HG03064 (cell line): ENCODE measurements around the gene PEX5.
"Not testable (repeated sequence)": the region's sequence is repeated elsewhere in the genome, so short reads cannot be mapped to it uniquely, and the experiment has no call there.

ENCODE experiments used
- ATAC-seq: cut with Tn5 transposase; IDR thresholded peaks from one replicate; pipeline ENCODE4 v1.9.1; 2021; ENCODE audit warnings: low read depth; ENCODE audit not compliant: unreplicated experiment

PEX5 gene

GRCh38 chr12:7209958-7210357 is 20.5 kb downstream of the PEX5 start:
- no peak for ATAC-seq

- no peak for ATAC-seq
Observed at GRCh38 chr12:7210642-7211151, 21.2 kb downstream of the PEX5 start.

DNA sequence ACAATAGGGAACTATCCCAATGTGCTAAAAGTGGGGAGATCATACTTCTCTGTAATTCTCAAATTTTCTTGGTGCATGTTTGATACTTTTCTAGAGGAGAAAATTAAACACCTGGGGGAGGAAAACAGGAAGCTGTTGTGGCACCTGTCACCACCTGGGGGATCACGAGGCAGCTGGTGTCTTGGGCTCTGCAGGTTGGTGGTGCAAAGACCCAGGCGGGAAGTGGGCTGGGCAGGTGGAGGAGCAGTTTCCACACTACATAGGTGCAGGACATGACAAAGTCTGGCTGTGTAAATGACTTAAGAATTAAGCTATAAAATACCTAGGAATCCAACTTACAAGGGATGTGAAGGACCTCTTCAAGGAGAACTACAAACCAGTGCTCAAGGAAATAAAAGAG is 23.2 kb downstream of the PEX5 start:
- ATAC-seq, result no peak

DNA sequence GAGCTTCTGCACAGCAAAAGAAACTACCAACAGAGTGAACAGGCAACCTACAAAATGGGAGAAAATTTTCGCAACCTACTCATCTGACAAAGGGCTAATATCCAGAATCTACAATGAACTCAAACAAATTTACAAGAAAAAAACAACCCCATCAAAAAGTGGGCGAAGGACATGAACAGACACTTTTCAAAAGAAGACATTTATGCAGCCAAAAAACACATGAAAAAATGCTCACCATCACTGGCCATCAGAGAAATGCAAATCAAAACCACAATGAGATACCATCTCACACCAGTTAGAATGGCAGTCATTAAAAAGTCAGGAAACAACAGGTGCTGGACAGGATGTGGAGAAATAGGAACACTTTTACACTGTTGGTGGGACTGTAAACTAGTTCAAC is 24.3 kb downstream of the PEX5 start:
- ATAC-seq, result not testable (repeated sequence)

- ATAC-seq, result no peak
Observed at GRCh38 chr12:7217475-7218069, 28.1 kb downstream of the PEX5 start.

DNA sequence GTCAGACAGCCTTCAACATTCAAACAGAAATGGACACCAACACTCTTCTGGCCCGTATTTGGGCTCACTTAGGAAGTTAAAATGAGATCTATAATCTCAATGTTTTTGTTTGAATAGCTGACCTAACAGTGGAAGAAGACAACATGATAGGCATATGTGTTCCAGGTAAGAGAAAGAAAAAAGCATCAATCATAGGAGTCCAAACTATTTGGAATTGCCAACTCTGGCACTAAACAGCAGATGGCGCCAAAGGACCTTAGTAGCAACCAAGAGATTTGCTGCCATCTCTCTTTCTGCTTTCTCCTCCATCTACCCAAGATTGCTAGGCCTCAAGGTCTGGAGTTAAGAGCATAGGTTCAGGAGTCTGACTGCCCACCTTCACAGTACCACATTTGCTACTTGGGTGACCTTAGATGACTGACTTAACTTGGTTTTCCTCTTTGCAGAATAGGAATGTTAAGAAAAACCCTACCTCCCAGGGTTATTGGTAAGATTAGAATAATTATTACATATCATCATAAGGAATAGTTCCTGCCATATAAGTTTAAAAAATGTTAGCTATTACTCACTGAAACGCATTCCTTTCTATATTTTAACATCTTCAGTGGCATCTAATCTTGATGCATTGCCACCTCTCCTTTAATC is 30.2 kb downstream of the PEX5 start:
- no peak for ATAC-seq

DNA sequence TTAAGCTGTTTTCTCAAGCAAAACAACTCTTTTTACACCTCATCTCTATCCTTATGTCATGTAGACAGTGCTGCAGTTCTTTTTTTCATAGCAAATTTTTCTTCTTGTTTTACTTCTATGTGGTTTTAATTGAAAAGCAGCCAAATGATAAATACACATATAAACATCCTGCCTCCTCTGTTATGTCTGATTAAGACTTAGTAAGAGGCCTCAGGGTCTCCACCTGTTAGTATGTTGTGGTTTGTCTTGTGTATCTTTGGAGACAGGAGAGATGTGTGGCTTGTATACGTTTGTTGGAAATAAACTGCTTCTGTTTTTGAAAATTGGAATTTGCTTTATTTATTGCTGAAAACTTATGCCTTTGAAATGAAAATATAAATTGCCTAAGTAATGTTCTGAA is 32.0 kb downstream of the PEX5 start:
- ATAC-seq, result no peak

DNA sequence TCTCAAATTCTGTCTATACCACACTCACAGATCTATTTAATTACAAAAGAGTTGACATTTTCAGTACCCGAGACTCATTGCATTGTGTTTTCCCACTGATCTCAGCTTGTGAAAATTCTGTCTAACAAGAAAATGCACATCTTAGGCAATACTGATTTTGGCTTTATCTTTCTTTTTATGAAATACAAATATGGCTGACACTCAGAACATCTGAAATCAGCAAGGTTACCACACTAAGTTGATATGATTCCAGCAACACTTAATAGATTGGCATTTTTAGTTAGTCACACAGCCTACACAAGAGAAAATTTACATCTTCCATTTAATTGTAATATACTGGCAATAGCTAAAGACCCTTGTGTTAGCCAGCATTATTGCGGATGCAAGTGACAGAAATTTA is 40.3 kb downstream of the PEX5 start:
- no peak for ATAC-seq

GRCh38 chr12:7241404-7242005 is 52.0 kb downstream of the PEX5 start:
- ATAC-seq, result no peak

DNA sequence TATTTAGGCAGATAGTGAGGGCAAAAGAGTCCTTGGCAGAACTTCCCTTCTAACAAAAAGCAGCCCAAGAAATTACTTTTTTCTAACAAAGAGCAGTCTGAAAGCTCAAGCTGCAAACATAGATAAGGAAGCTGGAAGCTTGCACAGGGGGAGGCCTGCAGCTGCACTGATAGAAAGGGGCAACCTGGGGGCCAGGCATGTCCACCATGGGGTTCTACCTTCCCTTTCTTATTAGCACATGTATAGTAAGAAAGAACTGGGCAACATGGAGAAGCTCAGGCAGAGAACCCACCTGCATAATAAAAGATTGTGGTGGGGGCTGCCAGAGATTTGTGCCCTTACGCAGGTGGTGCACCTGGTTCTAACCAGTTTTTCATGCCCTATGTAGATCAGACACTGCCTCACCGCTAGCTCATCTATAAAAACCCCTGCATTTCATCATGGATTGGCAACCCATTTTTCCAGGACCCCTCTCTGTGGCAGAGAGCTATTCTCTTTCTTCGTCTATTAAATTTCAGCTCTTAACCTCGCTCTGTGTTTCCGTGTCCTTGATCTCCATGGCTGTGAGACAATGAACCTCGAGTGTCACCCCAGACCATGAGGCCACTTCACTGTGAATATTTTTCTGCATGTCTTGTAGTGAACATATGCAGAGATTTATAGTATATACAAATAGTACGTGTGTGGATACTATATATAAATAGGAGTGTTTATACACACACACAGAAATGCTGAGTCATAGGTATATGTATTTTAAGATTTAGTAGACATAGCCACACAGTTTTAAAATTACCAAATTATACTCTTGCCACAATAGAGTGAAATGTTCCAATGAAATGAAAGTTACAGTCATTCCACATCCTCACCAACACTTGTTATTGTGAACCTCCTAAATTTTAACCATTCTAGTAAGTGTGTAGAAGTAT is 53.0 kb downstream of the PEX5 start:
- ATAC-seq, result no peak

GRCh38 chr12:7251328-7251996 is 62.0 kb downstream of the PEX5 start:
- ATAC-seq, result not testable (repeated sequence)

DNA sequence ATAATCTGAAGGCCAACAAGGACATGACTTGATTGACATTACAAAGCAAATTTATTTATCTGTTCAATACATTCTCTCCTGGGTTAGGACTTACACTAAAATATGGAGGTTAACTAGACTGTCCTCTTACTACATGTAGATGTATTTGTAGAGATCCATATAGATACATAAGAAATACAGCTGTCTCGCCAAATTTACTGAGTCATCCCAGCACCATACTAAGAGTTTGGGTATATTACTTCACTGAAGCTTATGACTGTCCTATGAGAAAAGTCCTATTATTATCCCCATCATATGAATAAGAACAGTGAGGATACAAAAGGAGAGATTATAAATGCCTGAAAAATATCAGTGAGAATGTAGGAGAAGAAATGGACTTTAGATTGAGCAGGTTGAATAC is 69.6 kb downstream of the PEX5 start:
- ATAC-seq, result no peak
